Measurements from ENCODE around the gene RAP1GAP2. TPM values are rescaled to one million over a fixed set of nuclear protein-coding genes. Genes with fewer than 3 reads are reported as not detected.

The RAP1GAP2 gene
- total RNA-seq, 1 donor = 2.9 TPM

- no peaks in the 10 kb centered on the region for H4K20me1 ChIP-seq (ENCODE audit: insufficient read depth, low read length)
- H3K36me3 ChIP-seq (ENCODE audit: insufficient read depth, low read length) = peaks cover 16% of the 10 kb centered on the region
- H3K4me2 ChIP-seq (ENCODE audit: insufficient read depth, low read length) = no peak overlapping the region
- H3K9me3 ChIP-seq (ENCODE audit: low read depth, low read length) = no peaks in the 10 kb centered on the region
- DNase-seq (ENCODE audit: insufficient read length, low spot score, missing footprints) = no peak
- H3K4me3 ChIP-seq (ENCODE audit: insufficient read depth, low read length) = no peak overlapping the region
- no peaks in the 10 kb centered on the region for H3K27me3 ChIP-seq (ENCODE audit: insufficient read depth, low read length)
- peaks cover 7% of the 10 kb centered on the region for H3K79me2 ChIP-seq (ENCODE audit: insufficient read depth, low read length)
- no peak overlapping the region for H2AFZ ChIP-seq (ENCODE audit: low read length)
- TF ChIP-seq CTCF (IDR thresholded peaks at IDR 0.05; ENCODE audit: extremely low read depth, low read depth, low read length) = no peak
- peaks cover 13% of the 10 kb centered on the region for H3K4me1 ChIP-seq (ENCODE audit: insufficient read depth, low read length)
- no peak overlapping the region for H3K27ac ChIP-seq (ENCODE audit: low read depth, low read length)
These were observed 212.4 kb downstream of the RAP1GAP2 start for GRCh38 chr17:3008336-3009288.

- no peak overlapping the region for H3K4me2 ChIP-seq (ENCODE audit: insufficient read depth, low read length)
- no peak for TF ChIP-seq CTCF (IDR thresholded peaks at IDR 0.05; ENCODE audit: extremely low read depth, low read depth, low read length)
- no peaks in the 10 kb centered on the region for H4K20me1 ChIP-seq (ENCODE audit: insufficient read depth, low read length)
These were observed 213.2 kb downstream of the RAP1GAP2 start for GRCh38 chr17:3009411-3009920.

GRCh38 chr17:3011891-3012290, 215.7 kb downstream of the RAP1GAP2 start:
- Histone ChIP-seq H2AFZ (ENCODE audit: low read length) (no peak overlapping the region), H3K4me3 (ENCODE audit: insufficient read depth, low read length) (no peak overlapping the region)

More at GRCh38 chr17:3009411-3009920, 213.2 kb downstream of the RAP1GAP2 start:
- no peak overlapping the region for H3K27ac ChIP-seq (ENCODE audit: low read depth, low read length)
- H3K27me3 ChIP-seq (ENCODE audit: insufficient read depth, low read length) = no peaks in the 10 kb centered on the region
- no peak for DNase-seq (ENCODE audit: insufficient read length, low spot score, missing footprints)
- H3K36me3 ChIP-seq (ENCODE audit: insufficient read depth, low read length) = peaks cover 21% of the 10 kb centered on the region
- no peak overlapping the region for H2AFZ ChIP-seq (ENCODE audit: low read length)
- no peaks in the 10 kb centered on the region for H3K9me3 ChIP-seq (ENCODE audit: low read depth, low read length)
- peaks cover 5% of the 10 kb centered on the region for H3K4me1 ChIP-seq (ENCODE audit: insufficient read depth, low read length)
- H3K4me3 ChIP-seq (ENCODE audit: insufficient read depth, low read length) = no peak overlapping the region
- H3K79me2 ChIP-seq (ENCODE audit: insufficient read depth, low read length) = peaks cover 7% of the 10 kb centered on the region

More at GRCh38 chr17:3011891-3012290, 215.7 kb downstream of the RAP1GAP2 start:
- no peaks in the 10 kb centered on the region for H4K20me1 ChIP-seq (ENCODE audit: insufficient read depth, low read length)
- H3K9me3 ChIP-seq (ENCODE audit: low read depth, low read length) = no peaks in the 10 kb centered on the region
- no peak for TF ChIP-seq CTCF (IDR thresholded peaks at IDR 0.05; ENCODE audit: extremely low read depth, low read depth, low read length)
- no peak for DNase-seq (ENCODE audit: insufficient read length, low spot score, missing footprints)
- H3K27me3 ChIP-seq (ENCODE audit: insufficient read depth, low read length) = no peaks in the 10 kb centered on the region
- H3K4me2 ChIP-seq (ENCODE audit: insufficient read depth, low read length) = no peak overlapping the region
- no peaks in the 10 kb centered on the region for H3K79me2 ChIP-seq (ENCODE audit: insufficient read depth, low read length)
- peaks cover 3% of the 10 kb centered on the region for H3K4me1 ChIP-seq (ENCODE audit: insufficient read depth, low read length)
- no peak overlapping the region for H3K27ac ChIP-seq (ENCODE audit: low read depth, low read length)
- H3K36me3 ChIP-seq (ENCODE audit: insufficient read depth, low read length) = peaks cover 19% of the 10 kb centered on the region
